ENCODE results near the gene DPYD.

DNA sequence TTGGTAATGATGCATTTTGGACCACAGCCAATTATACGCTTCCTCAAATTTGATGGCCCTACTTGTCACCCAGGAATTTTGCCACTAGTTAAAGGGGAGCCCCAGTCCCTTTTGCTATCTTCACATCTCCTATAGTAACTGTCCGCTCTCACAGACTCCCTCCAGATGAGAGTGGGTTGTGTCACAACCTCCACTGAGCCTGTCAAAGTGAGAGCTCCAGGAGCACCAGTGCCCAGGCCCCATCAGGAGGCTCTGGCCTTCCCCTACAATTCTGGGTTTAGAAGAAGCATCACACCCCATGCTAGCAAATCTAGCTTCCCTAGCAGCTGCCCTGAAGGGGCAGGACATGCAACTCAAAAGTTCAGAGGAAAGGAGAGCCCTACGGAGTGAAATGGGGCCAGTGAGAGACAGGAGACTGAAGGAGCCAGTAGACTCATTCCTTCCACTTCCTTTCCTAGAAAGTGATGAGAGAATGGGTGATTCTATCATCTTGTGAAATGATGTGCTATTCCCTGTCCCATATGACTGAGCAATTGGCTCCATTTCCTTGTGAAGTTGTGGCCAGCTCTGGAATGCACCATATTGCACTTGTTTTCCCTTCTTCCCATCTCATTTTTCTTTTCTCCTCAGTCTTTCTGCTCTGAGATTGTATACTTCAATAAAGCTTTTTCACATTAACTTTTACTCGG lies 541.3 kb downstream of the DPYD start:
- TF ChIP-seq EZH2 (IDR thresholded peaks at IDR 0.05; ENCODE audit: low read length, unreplicated experiment): no peak
- TF ChIP-seq, protein P1, sequence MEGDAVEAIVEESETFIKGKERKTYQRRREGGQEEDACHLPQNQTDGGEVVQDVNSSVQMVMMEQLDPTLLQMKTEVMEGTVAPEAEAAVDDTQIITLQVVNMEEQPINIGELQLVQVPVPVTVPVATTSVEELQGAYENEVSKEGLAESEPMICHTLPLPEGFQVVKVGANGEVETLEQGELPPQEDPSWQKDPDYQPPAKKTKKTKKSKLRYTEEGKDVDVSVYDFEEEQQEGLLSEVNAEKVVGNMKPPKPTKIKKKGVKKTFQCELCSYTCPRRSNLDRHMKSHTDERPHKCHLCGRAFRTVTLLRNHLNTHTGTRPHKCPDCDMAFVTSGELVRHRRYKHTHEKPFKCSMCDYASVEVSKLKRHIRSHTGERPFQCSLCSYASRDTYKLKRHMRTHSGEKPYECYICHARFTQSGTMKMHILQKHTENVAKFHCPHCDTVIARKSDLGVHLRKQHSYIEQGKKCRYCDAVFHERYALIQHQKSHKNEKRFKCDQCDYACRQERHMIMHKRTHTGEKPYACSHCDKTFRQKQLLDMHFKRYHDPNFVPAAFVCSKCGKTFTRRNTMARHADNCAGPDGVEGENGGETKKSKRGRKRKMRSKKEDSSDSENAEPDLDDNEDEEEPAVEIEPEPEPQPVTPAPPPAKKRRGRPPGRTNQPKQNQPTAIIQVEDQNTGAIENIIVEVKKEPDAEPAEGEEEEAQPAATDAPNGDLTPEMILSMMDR (conservative IDR thresholded peaks at IDR 0.05; ENCODE audit: low read depth, low read length): no peak

Measured in PC-3 (cell line).